HG03457 (cell line): ENCODE data around the gene ST6GALNAC6.
"Not testable (repeated sequence)": the region's sequence is repeated elsewhere in the genome, so short reads cannot be mapped to it uniquely, and the experiment has no call there.

Experiments used
- ATAC-seq: cut with Tn5 transposase; IDR thresholded peaks from one replicate; pipeline ENCODE4 v1.9.1; 2021; ENCODE audit warnings: moderate number of reproducible peaks; ENCODE audit not compliant: unreplicated experiment

ST6GALNAC6 gene

GRCh38 chr9:127841087-127841835, 58.1 kb downstream of the ST6GALNAC6 start:
- no peak for ATAC-seq

- no peak for ATAC-seq
Observed at GRCh38 chr9:127838375-127839078, 60.9 kb downstream of the ST6GALNAC6 start.

- ATAC-seq = no peak
Observed at GRCh38 chr9:127837346-127837745, 62.1 kb downstream of the ST6GALNAC6 start.

GRCh38 chr9:127836561-127836960, 62.8 kb downstream of the ST6GALNAC6 start:
- not testable (repeated sequence) for ATAC-seq

DNA sequence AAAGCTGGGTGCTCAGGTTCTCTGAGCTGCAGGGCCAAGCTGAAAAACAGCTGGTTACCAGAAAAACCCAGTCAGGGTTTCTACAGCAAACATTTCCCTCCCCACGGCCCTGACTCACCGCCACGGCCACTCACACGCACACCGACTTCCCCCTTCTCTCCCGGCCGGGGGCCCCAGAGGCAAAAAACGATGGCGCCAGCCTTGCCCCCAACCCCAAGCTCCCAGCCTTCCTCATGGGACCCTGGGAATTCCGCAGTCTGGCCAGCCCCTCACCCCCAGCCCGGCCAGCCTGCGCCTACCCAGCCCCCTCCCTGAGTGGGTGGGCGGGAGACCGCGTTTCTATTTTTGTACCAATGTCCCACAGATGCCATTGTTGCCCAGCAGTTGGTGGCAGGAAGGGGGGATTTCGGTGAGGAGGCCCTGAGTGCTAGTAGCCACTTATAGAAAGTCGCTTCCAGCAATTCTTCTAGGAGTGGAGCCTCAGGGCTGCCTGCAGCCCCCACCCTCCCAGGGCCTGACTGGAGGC, 63.3 kb downstream of the ST6GALNAC6 start:
- ATAC-seq = no peak
